H9 (cell line): ENCODE results near the gene FERMT2. TPM values are rescaled to one million over a fixed set of nuclear protein-coding genes. Genes with fewer than 3 reads are reported as not detected.
A peak's percentile ranks its signal among the peaks of the same experiment; 100 is the strongest.

Source experiments
- DNase-seq: peaks from one replicate; pipeline ENCODE4 v3.0.0-alpha.2; 2017
- H2AFZ ChIP-seq: one replicate; pipeline ENCODE4 v1.6.1; 2013; ENCODE audit warnings: mild to moderate bottlenecking, low read length, control low read depth, moderate library complexity
- H2AK5ac ChIP-seq: 2 replicates; pipeline ENCODE4 v1.6.1; 2013; ENCODE audit warnings: low read length, control low read depth, mixed read lengths; ENCODE audit not compliant: insufficient read length
- H2BK120ac ChIP-seq: one replicate; pipeline ENCODE4 v1.6.1; 2013; ENCODE audit warnings: low read depth, mild to moderate bottlenecking, low read length, control low read depth, inconsistent platforms; ENCODE audit not compliant: poor library complexity, severe bottlenecking
- H2BK12ac ChIP-seq: 2 replicates; pipeline ENCODE4 v1.6.1; 2013; ENCODE audit warnings: low read length, control low read depth, mixed read lengths, low read depth; ENCODE audit not compliant: insufficient read length
- H2BK15ac ChIP-seq: 2 replicates; pipeline ENCODE4 v1.6.1; 2013; ENCODE audit warnings: low read depth, low read length, control low read depth
- H2BK20ac ChIP-seq: one replicate; pipeline ENCODE4 v1.6.1; 2013; ENCODE audit warnings: low read depth, mild to moderate bottlenecking, low read length, control low read depth, inconsistent platforms; ENCODE audit not compliant: poor library complexity, severe bottlenecking
- H2BK5ac ChIP-seq: 2 replicates; pipeline ENCODE4 v1.6.1; 2013; ENCODE audit warnings: low read length, control low read depth, mixed read lengths; ENCODE audit not compliant: insufficient read length
- H3K14ac ChIP-seq: 2 replicates; pipeline ENCODE4 v1.6.1; 2013; ENCODE audit warnings: low read length, control low read depth; ENCODE audit not compliant: insufficient read depth
- H3K18ac ChIP-seq: 2 replicates; pipeline ENCODE4 v1.6.1; 2013; ENCODE audit warnings: low read depth, mild to moderate bottlenecking, mixed read lengths, low read length, control low read depth; ENCODE audit not compliant: insufficient read length
- H3K23ac ChIP-seq: 2 replicates; pipeline ENCODE4 v1.6.1; 2013; ENCODE audit warnings: low read length, control low read depth, mixed read lengths, low read depth; ENCODE audit not compliant: insufficient read length
- H3K23me2 ChIP-seq: 2 replicates; pipeline ENCODE4 v1.6.1; 2013; ENCODE audit warnings: low read depth, mild to moderate bottlenecking, mixed read lengths, low read length, control low read depth; ENCODE audit not compliant: insufficient read length, poor library complexity, severe bottlenecking
- H3K27ac ChIP-seq: 2 replicates; pipeline ENCODE4 v1.5.1; 2013; ENCODE audit warnings: low read length, control low read depth, mixed read lengths, low read depth; ENCODE audit not compliant: insufficient read length
- H3K27me3 ChIP-seq: 2 replicates; pipeline ENCODE4 v1.6.1; 2013; ENCODE audit warnings: low read length, control low read depth, inconsistent platforms; ENCODE audit not compliant: insufficient read depth
- H3K4ac ChIP-seq: 2 replicates; pipeline ENCODE4 v1.6.1; 2013; ENCODE audit warnings: low read depth, mild to moderate bottlenecking, control low read depth, inconsistent platforms, low read length, moderate library complexity
- H3K4me1 ChIP-seq: 2 replicates; pipeline ENCODE4 v1.6.1; 2013; ENCODE audit warnings: low read length, control low read depth, inconsistent platforms; ENCODE audit not compliant: insufficient read depth
- H3K4me2 ChIP-seq: 2 replicates; pipeline ENCODE4 v1.6.1; 2013; ENCODE audit warnings: low read length, control low read depth, mixed read lengths; ENCODE audit not compliant: insufficient read length, insufficient read depth
- H3K56ac ChIP-seq: 2 replicates; pipeline ENCODE4 v1.6.1; 2013; ENCODE audit warnings: low read depth, mild to moderate bottlenecking, mixed read lengths, low read length, control low read depth; ENCODE audit not compliant: insufficient read length
- H3K79me1 ChIP-seq: 2 replicates; pipeline ENCODE4 v1.6.1; 2013; ENCODE audit warnings: low read depth, mild to moderate bottlenecking, moderate library complexity, low read length, control low read depth, inconsistent platforms; ENCODE audit not compliant: insufficient read depth, poor library complexity, severe bottlenecking
- H3K79me2 ChIP-seq: 2 replicates; pipeline ENCODE4 v1.6.1; 2013; ENCODE audit warnings: low read length, control low read depth, inconsistent platforms; ENCODE audit not compliant: insufficient read depth
- H3K9ac ChIP-seq: 2 replicates; pipeline ENCODE4 v1.6.1; 2013; ENCODE audit warnings: low read length, control low read depth, mixed read lengths; ENCODE audit not compliant: insufficient read length; ENCODE audit errors: extremely low read depth
- H3K9me3 ChIP-seq: one replicate; pipeline ENCODE4 v1.6.1; 2013; ENCODE audit warnings: low read depth, low read length, inconsistent platforms; ENCODE audit not compliant: control insufficient read depth
- H3T11ph ChIP-seq: one replicate; pipeline ENCODE4 v1.6.1; 2013; ENCODE audit warnings: mild to moderate bottlenecking, low read length, control low read depth, inconsistent platforms
- H4K20me1 ChIP-seq: one replicate; pipeline ENCODE4 v1.6.1; 2013; ENCODE audit not compliant: control insufficient read depth, insufficient read length, insufficient read depth
- H4K5ac ChIP-seq: 2 replicates; pipeline ENCODE4 v1.6.1; 2013; ENCODE audit warnings: low read depth, mild to moderate bottlenecking, mixed read lengths, low read length, control low read depth; ENCODE audit not compliant: insufficient read length
- H4K8ac ChIP-seq: replicated peaks from 2 replicates; pipeline ENCODE4 v1.6.1; 2013; ENCODE audit warnings: low read length, control low read depth, mixed read lengths, low read depth; ENCODE audit not compliant: insufficient read length
- H4K91ac ChIP-seq: 2 replicates; pipeline ENCODE4 v1.6.1; 2013; ENCODE audit warnings: low read depth, mild to moderate bottlenecking, moderate library complexity, mixed read lengths, low read length, control low read depth; ENCODE audit not compliant: insufficient read length
- H3K27ac Mint-ChIP-seq, 3 experiments: 2 replicates in 2 of 3; 3 replicates in 1 of 3; pipeline ENCODE4 v1.8.0; 2020 to 2021; ENCODE audit warnings: mixed read lengths in 3 of 3, mild to moderate bottlenecking in 1 of 3, moderate library complexity in 1 of 3
- H3K27me3 Mint-ChIP-seq: 2 replicates; pipeline ENCODE4 v1.8.0; 2021; ENCODE audit warnings: low read depth, mild to moderate bottlenecking, moderate library complexity, mixed read lengths
- H3K36me3 Mint-ChIP-seq, 3 experiments: 2 replicates in 2 of 3; 3 replicates in 1 of 3; pipeline ENCODE4 v1.8.0; 2020 to 2021; ENCODE audit warnings: low read depth in 3 of 3, mixed read lengths in 3 of 3; ENCODE audit not compliant: insufficient read depth in 1 of 3
- H3K4me1 Mint-ChIP-seq, 2 experiments: 2 replicates each; pipeline ENCODE4 v1.8.0; 2020; ENCODE audit warnings: mixed read lengths in 2 of 2
- H3K4me3 Mint-ChIP-seq, 2 experiments: 2 replicates in 1 of 2; 3 replicates in 1 of 2; pipeline ENCODE4 v1.8.0; 2020 to 2021; ENCODE audit warnings: mild to moderate bottlenecking in 2 of 2, mixed read lengths in 2 of 2, moderate library complexity in 1 of 2
- H3K9me3 Mint-ChIP-seq, 2 experiments: 2 replicates in 1 of 2; 3 replicates in 1 of 2; pipeline ENCODE4 v1.8.0; 2020; ENCODE audit warnings: mild to moderate bottlenecking in 2 of 2, mixed read lengths in 2 of 2, moderate library complexity in 1 of 2
- WGBS: extraction: QIAGEN DNeasy Blood & Tissue Kit; methylation state at CpG from one replicate; pipeline ENCODE4 v1.1.7; 2013; ENCODE audit warnings: missing lambda C conversion rate, low lambda C conversion rate, mixed read lengths; ENCODE audit not compliant: insufficient read length; ENCODE audit errors: extremely low coverage; 5-methylcytosine and 5-hydroxymethylcytosine counted together
- total RNA-seq: library from RNA; stranded (reverse); gene quantifications from 2 replicates; pipeline ENCODE4 v1.2.1, GENCODE V29; 2021
- TF ChIP-seq, protein P1 (sequence below): fragments of 200-600 bp; sonication (generic); conservative IDR thresholded peaks from 3 replicates; pipeline ENCODE4 v1.8.0; 2021; ENCODE audit warnings: antibody characterized with exemption, mild to moderate bottlenecking

FERMT2 gene
- total RNA-seq, 1 experiment from 2014 or later: 128 TPM

DNA sequence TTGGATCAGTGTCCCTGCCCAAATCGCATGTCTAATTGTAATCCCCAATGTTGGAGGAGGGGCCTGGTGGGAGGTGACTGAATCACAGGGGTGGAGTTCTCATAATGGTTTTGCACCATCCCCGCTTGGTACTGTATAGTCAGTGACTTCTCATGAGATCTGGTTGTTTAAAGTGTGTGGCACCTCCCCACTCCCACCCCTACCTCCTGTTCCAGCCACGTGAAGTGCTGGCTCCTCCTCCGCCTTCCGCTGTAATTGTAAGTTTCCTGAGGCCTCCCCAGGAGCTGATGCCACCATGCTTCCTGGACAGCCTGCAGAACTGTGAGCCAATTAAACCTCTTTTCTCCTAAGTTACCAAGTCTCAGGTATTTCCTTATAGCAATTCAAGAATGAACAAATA, 67.2 kb downstream of the FERMT2 start:
- no peak overlapping the region for H2BK5ac ChIP-seq
- Mint-ChIP-seq H3K9me3 (no peaks in the 10 kb centered on the region), H3K27ac (peak overlapping the region in 2 of 3 experiments; percentile 26 to 27; a peak in 3 of 7 replicates), H3K4me3 (no peak overlapping the region), H3K4me1 (peaks cover 18 to 21% of the 10 kb centered on the region in 2 experiments), H3K27me3 (no peaks in the 10 kb centered on the region), H3K36me3 (peaks cover 9 to 47% (median 34%) of the 10 kb centered on the region in 3 experiments; a peak in 6 of 7 replicates)
- no peak overlapping the region for H2AK5ac ChIP-seq
- H3K27me3 ChIP-seq: no peaks in the 10 kb centered on the region
- H4K91ac ChIP-seq: no peak overlapping the region
- no peak overlapping the region for H3K14ac ChIP-seq
- no peak overlapping the region for H3K23ac ChIP-seq
- H3K9me3 ChIP-seq: no peaks in the 10 kb centered on the region
- H2BK120ac ChIP-seq: no peak overlapping the region
- no peak for DNase-seq
- no peak overlapping the region for H3K4me2 ChIP-seq
- H3K79me1 ChIP-seq: no peaks in the 10 kb centered on the region
- H3K23me2 ChIP-seq: no peaks in the 10 kb centered on the region
- no peak overlapping the region for H3K18ac ChIP-seq
- no peak overlapping the region for H2BK20ac ChIP-seq
- H3T11ph ChIP-seq: no peak overlapping the region
- H3K4ac ChIP-seq: no peak overlapping the region
- no peak overlapping the region for H2AFZ ChIP-seq
- WGBS: no CpG with 5 or more reads among the region's 5 CpGs
- no peak overlapping the region for H2BK12ac ChIP-seq
- no peak overlapping the region for H2BK15ac ChIP-seq
- H3K79me2 ChIP-seq: no peaks in the 10 kb centered on the region
- TF ChIP-seq, protein P1, sequence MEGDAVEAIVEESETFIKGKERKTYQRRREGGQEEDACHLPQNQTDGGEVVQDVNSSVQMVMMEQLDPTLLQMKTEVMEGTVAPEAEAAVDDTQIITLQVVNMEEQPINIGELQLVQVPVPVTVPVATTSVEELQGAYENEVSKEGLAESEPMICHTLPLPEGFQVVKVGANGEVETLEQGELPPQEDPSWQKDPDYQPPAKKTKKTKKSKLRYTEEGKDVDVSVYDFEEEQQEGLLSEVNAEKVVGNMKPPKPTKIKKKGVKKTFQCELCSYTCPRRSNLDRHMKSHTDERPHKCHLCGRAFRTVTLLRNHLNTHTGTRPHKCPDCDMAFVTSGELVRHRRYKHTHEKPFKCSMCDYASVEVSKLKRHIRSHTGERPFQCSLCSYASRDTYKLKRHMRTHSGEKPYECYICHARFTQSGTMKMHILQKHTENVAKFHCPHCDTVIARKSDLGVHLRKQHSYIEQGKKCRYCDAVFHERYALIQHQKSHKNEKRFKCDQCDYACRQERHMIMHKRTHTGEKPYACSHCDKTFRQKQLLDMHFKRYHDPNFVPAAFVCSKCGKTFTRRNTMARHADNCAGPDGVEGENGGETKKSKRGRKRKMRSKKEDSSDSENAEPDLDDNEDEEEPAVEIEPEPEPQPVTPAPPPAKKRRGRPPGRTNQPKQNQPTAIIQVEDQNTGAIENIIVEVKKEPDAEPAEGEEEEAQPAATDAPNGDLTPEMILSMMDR: no peak
- H3K4me1 ChIP-seq: no peaks in the 10 kb centered on the region
- H4K20me1 ChIP-seq: no peaks in the 10 kb centered on the region
- no peak overlapping the region for H4K8ac ChIP-seq
- H3K9ac ChIP-seq: no peak overlapping the region
- H4K5ac ChIP-seq: no peak overlapping the region
- no peak overlapping the region for H3K56ac ChIP-seq
- H3K27ac ChIP-seq: no peak overlapping the region
